GM12875 (cell line): ENCODE results near the gene HDHD3.
"Not testable (repeated sequence)": the region's sequence is repeated elsewhere in the genome, so short reads cannot be mapped to it uniquely, and the experiment has no call there.

Experiments used
- H3K4me3 ChIP-seq: one replicate; pipeline ENCODE4 v1.5.1; 2011; ENCODE audit warnings: low read depth, low read length, control low read depth
- TF ChIP-seq, protein P1 (sequence below): IDR thresholded peaks from 2 replicates; pipeline ENCODE4 v1.5.1; 2011; ENCODE audit warnings: low read depth, mild to moderate bottlenecking, control low read depth, inconsistent platforms, low read length, moderate library complexity, borderline replicate concordance; ENCODE audit not compliant: insufficient read depth

Gene HDHD3

GRCh38 chr9:113388833-113389232 is 12.0 kb upstream of the HDHD3 start:
- H3K4me3 ChIP-seq = no peak overlapping the region
- TF ChIP-seq, protein P1, sequence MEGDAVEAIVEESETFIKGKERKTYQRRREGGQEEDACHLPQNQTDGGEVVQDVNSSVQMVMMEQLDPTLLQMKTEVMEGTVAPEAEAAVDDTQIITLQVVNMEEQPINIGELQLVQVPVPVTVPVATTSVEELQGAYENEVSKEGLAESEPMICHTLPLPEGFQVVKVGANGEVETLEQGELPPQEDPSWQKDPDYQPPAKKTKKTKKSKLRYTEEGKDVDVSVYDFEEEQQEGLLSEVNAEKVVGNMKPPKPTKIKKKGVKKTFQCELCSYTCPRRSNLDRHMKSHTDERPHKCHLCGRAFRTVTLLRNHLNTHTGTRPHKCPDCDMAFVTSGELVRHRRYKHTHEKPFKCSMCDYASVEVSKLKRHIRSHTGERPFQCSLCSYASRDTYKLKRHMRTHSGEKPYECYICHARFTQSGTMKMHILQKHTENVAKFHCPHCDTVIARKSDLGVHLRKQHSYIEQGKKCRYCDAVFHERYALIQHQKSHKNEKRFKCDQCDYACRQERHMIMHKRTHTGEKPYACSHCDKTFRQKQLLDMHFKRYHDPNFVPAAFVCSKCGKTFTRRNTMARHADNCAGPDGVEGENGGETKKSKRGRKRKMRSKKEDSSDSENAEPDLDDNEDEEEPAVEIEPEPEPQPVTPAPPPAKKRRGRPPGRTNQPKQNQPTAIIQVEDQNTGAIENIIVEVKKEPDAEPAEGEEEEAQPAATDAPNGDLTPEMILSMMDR = no peak

- no peak overlapping the region for H3K4me3 ChIP-seq
- TF ChIP-seq, protein P1 = no peak
Observed at GRCh38 chr9:113387560-113388230, 10.9 kb upstream of the HDHD3 start.

DNA sequence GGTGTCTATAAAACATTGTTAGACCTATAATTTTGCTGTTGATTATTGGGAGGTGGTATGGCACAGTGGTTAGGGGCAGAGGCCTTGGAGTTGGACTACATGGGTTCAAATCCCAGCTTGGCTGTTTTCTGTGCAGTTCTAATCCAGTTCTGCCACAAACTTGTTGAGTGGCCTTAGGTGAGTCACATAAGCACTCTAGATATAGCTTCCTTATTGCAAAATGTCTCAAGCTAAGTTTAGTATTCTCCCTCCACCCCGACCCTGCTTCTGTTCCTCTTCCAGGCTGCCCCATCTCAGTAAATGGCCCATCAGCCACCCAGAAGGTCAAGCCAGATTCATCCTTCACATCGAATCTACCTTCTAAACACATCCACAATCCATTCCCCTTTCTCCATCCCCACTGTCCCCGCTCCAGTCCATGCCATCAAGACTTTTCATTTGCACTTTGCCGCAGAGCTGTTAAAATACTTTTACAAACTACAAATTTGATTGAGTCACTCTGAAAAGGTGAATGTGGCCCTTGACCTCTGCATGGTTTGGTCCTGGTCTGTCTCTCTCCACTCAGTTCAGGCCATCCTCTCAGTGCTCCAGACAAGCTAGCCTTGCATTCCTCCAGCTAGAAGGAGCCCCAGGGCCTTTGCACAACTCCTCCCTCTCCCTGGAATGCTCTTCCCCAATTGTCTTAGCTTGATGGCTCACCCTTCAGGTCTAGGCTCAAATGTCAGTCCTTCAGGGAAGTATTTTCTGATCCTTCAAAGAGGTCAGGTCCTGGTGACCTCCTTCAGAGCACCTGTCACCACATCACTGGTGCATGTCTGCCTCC is 10.0 kb upstream of the HDHD3 start:
- no peak overlapping the region for H3K4me3 ChIP-seq
- TF ChIP-seq, protein P1 = no peak

DNA sequence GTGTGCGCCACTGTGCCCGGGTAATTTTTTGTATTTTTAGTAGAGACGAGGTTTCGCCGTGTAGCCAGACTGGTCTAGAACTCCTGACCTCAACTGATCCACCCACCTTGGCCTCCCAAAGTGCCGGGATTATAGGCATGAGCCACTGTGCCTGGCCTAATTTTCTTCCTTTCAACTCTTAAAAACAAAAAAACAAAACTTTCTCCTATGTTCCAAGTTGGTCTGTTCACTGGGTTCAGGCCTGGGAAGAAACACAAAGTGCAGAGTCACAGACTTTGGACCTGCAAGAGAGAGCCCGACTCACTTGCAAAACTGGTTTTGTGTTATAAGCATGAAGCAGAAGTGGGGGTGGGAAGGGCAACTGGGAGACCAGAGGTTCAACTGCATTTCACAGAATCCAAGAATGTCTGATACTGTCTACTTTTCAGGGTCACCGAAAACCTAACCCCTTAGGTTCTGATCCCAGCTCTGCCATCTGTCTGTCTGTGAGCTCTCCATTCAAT is 5.2 kb upstream of the HDHD3 start:
- H3K4me3 ChIP-seq = no peak overlapping the region
- TF ChIP-seq, protein P1 = no peak

DNA sequence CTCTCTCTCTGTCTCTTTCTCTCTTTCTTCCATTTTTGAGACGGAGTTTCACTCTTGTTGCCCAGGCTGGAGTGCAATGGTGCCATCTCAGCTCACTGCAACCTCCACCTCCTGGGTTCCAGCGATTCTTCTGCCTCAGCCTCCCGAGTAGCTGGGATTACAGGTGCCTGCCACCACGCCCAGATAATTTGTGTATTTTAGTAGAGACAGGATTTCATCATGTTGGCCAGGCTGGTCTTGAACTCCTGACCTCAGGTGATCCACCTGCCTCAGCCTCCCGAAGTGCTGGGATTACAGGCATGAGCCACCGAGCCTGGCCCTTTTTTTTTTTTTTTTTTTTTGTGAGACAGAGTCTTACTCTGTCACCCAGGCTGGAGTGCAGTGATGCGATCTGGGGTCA is 4.7 kb upstream of the HDHD3 start:
- H3K4me3 ChIP-seq = not testable (repeated sequence)

GRCh38 chr9:113380869-113381378 is 4.1 kb upstream of the HDHD3 start:
- TF ChIP-seq, protein P1 = no peak
- H3K4me3 ChIP-seq = no peak overlapping the region

GRCh38 chr9:113379829-113380210 is 3.0 kb upstream of the HDHD3 start:
- H3K4me3 ChIP-seq = not testable (repeated sequence)

DNA sequence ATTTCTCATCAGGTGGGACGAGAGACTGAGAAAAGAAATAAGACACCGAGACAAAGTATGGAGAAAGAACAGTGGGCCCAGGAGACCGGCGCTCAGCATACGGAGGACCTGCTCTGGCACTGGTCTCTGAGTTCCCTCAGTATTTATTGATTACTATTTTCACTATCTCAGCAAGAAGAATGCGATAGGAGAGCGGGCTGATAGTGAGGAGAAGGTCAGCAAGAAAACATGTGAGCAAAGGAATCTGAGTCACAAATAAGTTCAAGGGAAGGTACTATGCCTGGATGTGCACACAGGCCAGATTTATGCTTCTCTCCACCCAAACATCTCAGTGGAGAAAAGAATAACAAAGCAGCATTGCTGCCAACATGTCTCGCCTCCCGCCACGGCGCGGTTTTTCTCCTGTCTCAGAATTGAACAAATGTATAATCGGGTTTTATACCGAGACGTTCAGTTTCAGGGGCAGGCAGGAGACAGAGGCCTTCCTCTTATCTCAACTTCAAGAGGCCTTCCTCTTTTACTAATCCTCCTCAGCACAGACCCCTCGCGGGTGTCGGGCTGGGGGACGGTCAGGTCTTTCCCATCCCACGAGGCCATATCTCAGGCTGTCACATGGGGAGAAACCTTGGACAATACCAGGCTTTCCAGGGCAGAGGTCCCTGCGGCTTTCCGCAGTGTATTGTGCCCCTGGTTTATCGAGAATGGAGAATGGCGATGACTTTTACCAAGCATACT is 2.5 kb upstream of the HDHD3 start:
- not testable (repeated sequence) for H3K4me3 ChIP-seq
